ENCODE data around the gene TPRN.

TPRN gene

GRCh38 chr9:137212520-137212919 is 12.0 kb upstream of the TPRN start:
- no peak for DNase-seq (ENCODE audit: low read depth, low spot score)

GRCh38 chr9:137211532-137211931 is 11.0 kb upstream of the TPRN start:
- DNase-seq (ENCODE audit: low read depth, low spot score) = no peak

GRCh38 chr9:137206602-137207001 is 6.1 kb upstream of the TPRN start:
- no peak for DNase-seq (ENCODE audit: low read depth, low spot score)

- peak; percentile 91 for DNase-seq (ENCODE audit: low read depth, low spot score)
Observed at GRCh38 chr9:137205126-137206069, 4.9 kb upstream of the TPRN start, which contains the start of the genes NDOR1 and TMEM203. NDOR1 (plus strand) TSS chr9:137205700; CDS start chr9:137205778, 78 bp downstream. TMEM203 (minus strand) TSS chr9:137205648; CDS start chr9:137205414, 234 bp downstream.

GRCh38 chr9:137204731-137205125 is 4.2 kb upstream of the TPRN start:
- no peak for DNase-seq (ENCODE audit: low read depth, low spot score)

GRCh38 chr9:137202966-137203365 is 2.4 kb upstream of the TPRN start:
- no peak for DNase-seq (ENCODE audit: low read depth, low spot score)

GRCh38 chr9:137201205-137201868 is 796 bp upstream of the TPRN start:
- no peak for DNase-seq (ENCODE audit: low read depth, low spot score)

- DNase-seq (ENCODE audit: low read depth, low spot score) = no peak
Observed at GRCh38 chr9:137199411-137200121, 975 bp downstream of the TPRN start.

- no peak for DNase-seq (ENCODE audit: low read depth, low spot score)
Observed at GRCh38 chr9:137198902-137199283, 1.6 kb downstream of the TPRN start.

GRCh38 chr9:137198051-137198901 is 2.3 kb downstream of the TPRN start:
- DNase-seq (ENCODE audit: low read depth, low spot score) = no peak

GRCh38 chr9:137195525-137196220 is 4.9 kb downstream of the TPRN start:
- no peak for DNase-seq (ENCODE audit: low read depth, low spot score)

- DNase-seq (ENCODE audit: low read depth, low spot score) = no peak
Observed at GRCh38 chr9:137194909-137195308, 5.6 kb downstream of the TPRN start.

- no peak for DNase-seq (ENCODE audit: low read depth, low spot score)
Observed at GRCh38 chr9:137194388-137194787, 6.2 kb downstream of the TPRN start.

- DNase-seq (ENCODE audit: low read depth, low spot score) = no peak
Observed at GRCh38 chr9:137193771-137194170, 6.8 kb downstream of the TPRN start.

GRCh38 chr9:137192859-137193258 is 7.7 kb downstream of the TPRN start:
- no peak for DNase-seq (ENCODE audit: low read depth, low spot score)

GRCh38 chr9:137192448-137192780 is 8.1 kb downstream of the TPRN start:
- no peak for DNase-seq (ENCODE audit: low read depth, low spot score)

GRCh38 chr9:137191691-137192447 is 8.7 kb downstream of the TPRN start:
- DNase-seq (ENCODE audit: low read depth, low spot score) = no peak

GRCh38 chr9:137191245-137191644 is 9.3 kb downstream of the TPRN start:
- DNase-seq (ENCODE audit: low read depth, low spot score) = no peak

GRCh38 chr9:137190315-137190856 is 10.2 kb downstream of the TPRN start:
- DNase-seq (ENCODE audit: low read depth, low spot score) = no peak

All from activated naive CD8-positive, alpha-beta T cell treated with anti-CD3 and anti-CD28 coated beads, Interleukin-2, amount 50 U/mL, for 16 hours (primary cell).